Pancreas (tissue), 10 donors: ENCODE results near the gene FAM120A. TPM values are rescaled to one million over a fixed set of nuclear protein-coding genes. Genes with fewer than 3 reads are reported as not detected.

Experiments used
- ATAC-seq, 4 donors: fragments of 200-7000 bp; cut with Tn5 transposase; one replicate each; pipeline versions ENCODE4 v1.8.0 to v1.9.1; 2020; ENCODE audit warnings: mild to moderate bottlenecking in 4 of 4, moderate library complexity in 4 of 4
- DNase-seq, 6 donors: peaks; one replicate each; pipeline ENCODE4 v3.0.0-alpha.2; 2020
- FAIRE-seq: peaks from 2 replicates; lab custom pipeline; 2012; peaks lifted over from hg19 to GRCh38; lab: Jason Lieb, UNC
- H3K27ac ChIP-seq, 4 donors: fragments of 200-600 bp; sonication (generic); 1 replicate in 3 of 4; 2 replicates in 1 of 4; pipeline versions ENCODE4 v1.5.0 to v1.8.0; 2020
- H3K27me3 ChIP-seq, 4 donors: fragments of 200-600 bp; one replicate each; pipeline ENCODE4 v1.8.0; 2021
- H3K36me3 ChIP-seq, 3 donors: fragments of 200-600 bp; sonication (generic) in 1 of 3; one replicate each; pipeline versions ENCODE4 v1.5.0 to v1.8.0; 2020 to 2021
- H3K4me1 ChIP-seq, 3 donors: fragments of 200-600 bp; one replicate each; pipeline ENCODE4 v1.8.0; 2021
- H3K4me3 ChIP-seq, 4 donors: fragments of 200-600 bp; sonication (generic) in 2 of 4; one replicate each; pipeline versions ENCODE4 v1.5.0 to v1.8.0; 2020 to 2021
- H3K9me3 ChIP-seq, 4 donors: fragments of 200-600 bp; one replicate each; pipeline ENCODE4 v1.8.0; 2021
- WGBS, 2 donors: extraction: QIAGEN DNeasy Blood & Tissue Kit; methylation state at CpG; one replicate each; pipeline ENCODE4 v1.1.7; 2013; 5-methylcytosine and 5-hydroxymethylcytosine counted together
- intact Hi-C, 3 donors: fragments of 100-400 bp; cut with DNase I; formaldehyde crosslinking; loops; one replicate each; pipeline versions ENCODE4 v1.11.1 to v1.14.2; 2022
- polyA plus RNA-seq, 2 donors: library from polyadenylated mRNA; stranded (reverse); fragments of 200-250 nt; gene quantifications; one replicate each; pipeline ENCODE4 v1.2.3, GENCODE V29; 2013
- total RNA-seq, 6 donors: library from RNA; stranded (reverse); fragmentation: NEBNext Ultra II Directional in 4 of 6; extraction: Animal tissue kit (Norgen Biotek cat#: 25700) in 4 of 6; gene quantifications; one replicate each; pipeline versions ENCODE4 v1.2.1 to v1.2.4, GENCODE V29; 2021 to 2023
- TF ChIP-seq, protein P1 (sequence below), 4 donors: fragments of 200-600 bp; sonication (generic) in 3 of 4; IDR thresholded peaks; one replicate each; pipeline versions ENCODE4 v1.5.0 to v1.8.0; 2021; ENCODE audit warnings: antibody characterized with exemption in 4 of 4
- donor health status: healthy with polysubstance abuse.
- donor health status: DM: no; HTN: no; CAD: no; lungs with moderate emphysema.
- donor health status: DM: no; HTN: no; CAD: no.
- donor health status: control.
- donor health status: control.
- donor health status: Bipolar disorder and iron deficiency.
- donor health status: DM: yes; HTN: yes; CAD: no.
- donor health status: DM: no; HTN: no; CAD: no.
- donor health status: DM: no; HTN: no; CAD: no.
- donor health status: DM: yes; HTN: yes; CAD: no.

FAM120A gene
- total and polyA plus RNA-seq, 8 donors: 24.2 to 66.4 (median 54.0) TPM

DNA sequence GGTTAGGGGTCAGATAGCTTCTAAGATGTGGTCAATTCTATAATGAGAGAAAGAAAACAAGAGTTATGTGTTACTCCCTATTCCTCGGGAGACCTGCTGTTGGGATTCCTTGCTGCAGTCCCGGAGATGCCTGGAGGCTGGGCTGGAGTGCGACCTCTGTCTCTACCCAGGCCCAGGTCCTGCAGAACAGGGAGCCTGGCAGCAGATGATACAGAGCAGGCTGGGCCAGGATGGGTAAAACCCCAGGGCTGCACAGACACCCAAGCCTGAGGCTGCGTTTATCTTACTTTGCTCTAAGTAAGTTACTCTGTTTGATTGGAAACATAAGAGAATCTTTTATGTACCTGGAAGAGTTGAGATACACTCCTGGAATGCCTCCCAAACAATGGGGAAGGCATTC is 28.8 kb downstream of the FAM120A start:
- no peaks in the 10 kb centered on the region for H3K9me3 ChIP-seq
- WGBS, 2 donors: 80 to 85% methylated on average over 4 of the region's 4 CpGs
- FAIRE-seq: no peak
- DNase-seq: no peak
- H3K4me3 ChIP-seq: no peak overlapping the region
- TF ChIP-seq, protein P1, sequence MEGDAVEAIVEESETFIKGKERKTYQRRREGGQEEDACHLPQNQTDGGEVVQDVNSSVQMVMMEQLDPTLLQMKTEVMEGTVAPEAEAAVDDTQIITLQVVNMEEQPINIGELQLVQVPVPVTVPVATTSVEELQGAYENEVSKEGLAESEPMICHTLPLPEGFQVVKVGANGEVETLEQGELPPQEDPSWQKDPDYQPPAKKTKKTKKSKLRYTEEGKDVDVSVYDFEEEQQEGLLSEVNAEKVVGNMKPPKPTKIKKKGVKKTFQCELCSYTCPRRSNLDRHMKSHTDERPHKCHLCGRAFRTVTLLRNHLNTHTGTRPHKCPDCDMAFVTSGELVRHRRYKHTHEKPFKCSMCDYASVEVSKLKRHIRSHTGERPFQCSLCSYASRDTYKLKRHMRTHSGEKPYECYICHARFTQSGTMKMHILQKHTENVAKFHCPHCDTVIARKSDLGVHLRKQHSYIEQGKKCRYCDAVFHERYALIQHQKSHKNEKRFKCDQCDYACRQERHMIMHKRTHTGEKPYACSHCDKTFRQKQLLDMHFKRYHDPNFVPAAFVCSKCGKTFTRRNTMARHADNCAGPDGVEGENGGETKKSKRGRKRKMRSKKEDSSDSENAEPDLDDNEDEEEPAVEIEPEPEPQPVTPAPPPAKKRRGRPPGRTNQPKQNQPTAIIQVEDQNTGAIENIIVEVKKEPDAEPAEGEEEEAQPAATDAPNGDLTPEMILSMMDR (IDR thresholded peaks at IDR 0.05): no peak
- intact Hi-C loops: loop anchor here in 1 of 3 donors (10.0 kb wide), 1 partner anchor 55 kb away; no protein-coding TSS in a partner anchor
- ATAC-seq: no peak
- H3K36me3 ChIP-seq: peaks cover 0 to 12% (median 0%) of the 10 kb centered on the region in 3 donors
- H3K27me3 ChIP-seq: no peaks in the 10 kb centered on the region
- no peak overlapping the region for H3K27ac ChIP-seq
- no peaks in the 10 kb centered on the region for H3K4me1 ChIP-seq

DNA sequence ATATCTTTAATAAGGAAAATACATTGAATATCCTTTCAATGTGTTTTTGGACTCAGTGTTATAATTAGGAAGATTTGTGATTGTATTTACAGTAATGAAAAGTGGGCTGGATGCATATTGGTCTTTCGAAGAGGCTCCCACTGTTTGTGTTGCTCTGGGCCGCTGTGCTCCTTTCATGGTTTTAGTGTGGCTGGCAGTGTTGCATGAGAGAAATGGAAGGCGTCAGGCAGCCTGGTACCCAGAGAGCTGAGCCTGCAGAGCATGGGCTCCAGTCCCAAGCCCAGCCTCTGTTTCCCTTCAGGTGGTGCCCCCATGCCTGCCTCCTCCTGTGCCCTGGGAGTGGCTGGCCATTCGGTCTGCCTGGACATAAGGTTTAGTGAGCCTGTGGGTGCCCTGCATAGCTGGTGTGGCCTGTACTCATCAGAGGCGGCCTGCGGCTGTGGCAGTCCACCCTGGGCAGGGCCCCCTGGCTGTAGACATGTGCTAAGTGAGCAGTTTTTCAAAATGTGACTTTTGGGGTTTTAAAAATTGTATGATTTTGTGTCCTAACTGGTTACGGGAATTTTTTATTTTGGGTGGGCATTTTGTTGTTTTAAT is 29.3 kb downstream of the FAM120A start:
- Histone ChIP-seq H3K4me1 (no peaks in the 10 kb centered on the region), H3K27me3 (no peaks in the 10 kb centered on the region), H3K9me3 (no peaks in the 10 kb centered on the region), H3K27ac (no peak overlapping the region), H3K4me3 (no peak overlapping the region), H3K36me3 (peaks cover 0 to 12% (median 0%) of the 10 kb centered on the region in 3 donors)
- ATAC-seq (no peak), DNase-seq (no peak), FAIRE-seq (no peak)
- TF ChIP-seq, protein P1 (IDR thresholded peaks at IDR 0.05): no peak
- 94% methylated on average over 7 of the region's 7 CpGs for whole genome bisulfite sequencing, 2 donors
- intact Hi-C loops: loop anchor here in 1 of 3 donors (10.0 kb wide), 1 partner anchor 54 kb away; no protein-coding TSS in a partner anchor

DNA sequence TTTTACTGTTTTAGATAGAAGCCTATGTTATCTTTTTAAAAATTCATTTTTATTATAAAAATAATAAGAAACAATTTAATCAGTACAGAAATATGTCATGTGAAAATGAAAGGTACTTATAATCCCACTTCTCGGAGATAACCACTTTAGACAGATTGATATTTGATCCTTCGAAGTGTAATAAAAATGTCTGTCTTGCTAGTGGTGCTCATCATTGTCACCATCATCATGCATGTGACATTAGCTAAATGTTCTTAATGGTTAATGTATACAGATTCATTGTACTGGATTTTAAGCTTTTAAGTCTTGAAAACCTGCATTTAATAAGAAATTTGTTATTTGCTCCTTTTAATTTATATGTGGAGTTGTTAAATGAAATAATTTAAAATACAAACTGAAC is 32.0 kb downstream of the FAM120A start:
- H3K4me3 ChIP-seq: no peak overlapping the region
- H3K27ac ChIP-seq: no peak overlapping the region
- H3K27me3 ChIP-seq: no peaks in the 10 kb centered on the region
- FAIRE-seq (no peak), DNase-seq (no peak), ATAC-seq (no peak)
- H3K4me1 ChIP-seq: no peaks in the 10 kb centered on the region
- WGBS, 2 donors: 94% methylated on average over 2 of the region's 2 CpGs
- peaks cover 0 to 7% (median 0%) of the 10 kb centered on the region in 3 donors for H3K36me3 ChIP-seq
- H3K9me3 ChIP-seq: no peaks in the 10 kb centered on the region
- TF ChIP-seq, protein P1 (IDR thresholded peaks at IDR 0.05): no peak
- intact Hi-C loops: loop anchor here in 1 of 3 donors (10.0 kb wide), 1 partner anchor 51 kb away; no protein-coding TSS in a partner anchor

DNA sequence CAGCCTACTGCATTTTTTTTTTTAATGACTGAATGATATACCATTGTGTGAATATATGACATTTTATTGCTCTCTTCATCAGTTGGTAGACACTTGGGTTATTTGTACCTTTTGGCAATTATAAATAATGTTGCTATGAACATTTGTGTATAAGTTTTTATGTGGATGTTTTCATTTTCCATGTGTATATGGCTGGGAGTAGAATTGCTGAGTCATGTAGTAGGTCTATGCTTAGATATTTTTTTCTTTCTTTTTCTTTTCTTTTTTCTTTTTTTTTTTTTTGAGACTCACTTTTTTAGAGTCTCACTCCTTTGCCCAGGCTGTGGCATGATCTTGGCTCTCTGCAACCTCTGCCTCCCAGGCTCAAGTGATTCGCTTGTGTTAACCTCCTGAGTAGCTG is 34.8 kb downstream of the FAM120A start:
- Histone ChIP-seq H3K27ac (no peak overlapping the region), H3K4me1 (peaks cover 0 to 1% (median under 1%) of the 10 kb centered on the region in 3 donors), H3K9me3 (no peaks in the 10 kb centered on the region), H3K4me3 (no peak overlapping the region), H3K27me3 (no peaks in the 10 kb centered on the region), H3K36me3 (peaks cover 0 to 7% (median 0%) of the 10 kb centered on the region in 3 donors)
- 99 to 100% methylated on average over 1 of the region's 1 CpG for WGBS, 2 donors
- TF ChIP-seq, protein P1 (IDR thresholded peaks at IDR 0.05): no peak
- DNase-seq (no peak), ATAC-seq (no peak), FAIRE-seq (no peak)
- intact Hi-C loops: loop anchor here in 1 of 3 donors (10.0 kb wide), 1 partner anchor 49 kb away; no protein-coding TSS in a partner anchor

DNA sequence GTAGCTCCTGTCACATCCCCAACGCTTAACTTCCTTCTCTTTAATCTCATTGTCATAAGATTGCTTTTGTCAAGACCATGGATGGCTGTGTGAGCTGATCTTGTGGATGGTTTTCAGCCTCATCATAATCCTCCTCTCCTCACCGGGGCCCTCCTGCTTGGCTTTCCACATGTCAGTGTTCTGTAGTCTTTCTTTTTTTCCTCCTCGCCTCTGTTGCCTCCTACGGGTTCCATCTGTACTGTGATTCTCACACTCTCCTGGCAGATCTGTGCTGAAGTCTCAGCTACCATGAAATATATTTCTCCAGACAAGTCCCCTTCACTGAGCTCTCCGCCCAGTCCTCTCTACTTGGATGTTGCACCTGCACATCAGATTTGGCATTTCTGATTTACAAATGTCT is 36.8 kb downstream of the FAM120A start:
- H3K36me3 ChIP-seq: peaks cover 0 to 7% (median 0%) of the 10 kb centered on the region in 3 donors
- no peak for ATAC-seq
- intact Hi-C loops: loop anchor here in 1 of 3 donors (10.0 kb wide), 1 partner anchor 47 kb away; no protein-coding TSS in a partner anchor
- no peaks in the 10 kb centered on the region for H3K27me3 ChIP-seq
- H3K4me3 ChIP-seq: no peak overlapping the region
- H3K27ac ChIP-seq: no peak overlapping the region
- H3K9me3 ChIP-seq: no peaks in the 10 kb centered on the region
- 97 to 98% methylated on average over 5 of the region's 5 CpGs for WGBS, 2 donors
- no peak for FAIRE-seq
- no peak for DNase-seq
- H3K4me1 ChIP-seq: peaks cover 0 to 8% (median 5%) of the 10 kb centered on the region in 3 donors
- TF ChIP-seq, protein P1 (IDR thresholded peaks at IDR 0.05): no peak
